H4 (cell line): ENCODE results near the gene LTB4R. TPM values are rescaled to one million over a fixed set of nuclear protein-coding genes. Genes with fewer than 3 reads are reported as not detected.

Experiments used
- DNase-seq: peaks from one replicate; pipeline ENCODE4 v3.0.0-alpha.2; 2015; ENCODE audit warnings: low spot score
- total RNA-seq: library from RNA; depleted of rRNA; stranded (reverse); fragments of >200 nt; shearing (Covaris generic); gene quantifications from 2 replicates; pipeline ENCODE4 v1.2.3, GENCODE V29; 2014; rRNA removed

The LTB4R gene, protein sequence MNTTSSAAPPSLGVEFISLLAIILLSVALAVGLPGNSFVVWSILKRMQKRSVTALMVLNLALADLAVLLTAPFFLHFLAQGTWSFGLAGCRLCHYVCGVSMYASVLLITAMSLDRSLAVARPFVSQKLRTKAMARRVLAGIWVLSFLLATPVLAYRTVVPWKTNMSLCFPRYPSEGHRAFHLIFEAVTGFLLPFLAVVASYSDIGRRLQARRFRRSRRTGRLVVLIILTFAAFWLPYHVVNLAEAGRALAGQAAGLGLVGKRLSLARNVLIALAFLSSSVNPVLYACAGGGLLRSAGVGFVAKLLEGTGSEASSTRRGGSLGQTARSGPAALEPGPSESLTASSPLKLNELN
- 0.39 and 0.41 TPM in 2 replicates for total RNA-seq

DNA sequence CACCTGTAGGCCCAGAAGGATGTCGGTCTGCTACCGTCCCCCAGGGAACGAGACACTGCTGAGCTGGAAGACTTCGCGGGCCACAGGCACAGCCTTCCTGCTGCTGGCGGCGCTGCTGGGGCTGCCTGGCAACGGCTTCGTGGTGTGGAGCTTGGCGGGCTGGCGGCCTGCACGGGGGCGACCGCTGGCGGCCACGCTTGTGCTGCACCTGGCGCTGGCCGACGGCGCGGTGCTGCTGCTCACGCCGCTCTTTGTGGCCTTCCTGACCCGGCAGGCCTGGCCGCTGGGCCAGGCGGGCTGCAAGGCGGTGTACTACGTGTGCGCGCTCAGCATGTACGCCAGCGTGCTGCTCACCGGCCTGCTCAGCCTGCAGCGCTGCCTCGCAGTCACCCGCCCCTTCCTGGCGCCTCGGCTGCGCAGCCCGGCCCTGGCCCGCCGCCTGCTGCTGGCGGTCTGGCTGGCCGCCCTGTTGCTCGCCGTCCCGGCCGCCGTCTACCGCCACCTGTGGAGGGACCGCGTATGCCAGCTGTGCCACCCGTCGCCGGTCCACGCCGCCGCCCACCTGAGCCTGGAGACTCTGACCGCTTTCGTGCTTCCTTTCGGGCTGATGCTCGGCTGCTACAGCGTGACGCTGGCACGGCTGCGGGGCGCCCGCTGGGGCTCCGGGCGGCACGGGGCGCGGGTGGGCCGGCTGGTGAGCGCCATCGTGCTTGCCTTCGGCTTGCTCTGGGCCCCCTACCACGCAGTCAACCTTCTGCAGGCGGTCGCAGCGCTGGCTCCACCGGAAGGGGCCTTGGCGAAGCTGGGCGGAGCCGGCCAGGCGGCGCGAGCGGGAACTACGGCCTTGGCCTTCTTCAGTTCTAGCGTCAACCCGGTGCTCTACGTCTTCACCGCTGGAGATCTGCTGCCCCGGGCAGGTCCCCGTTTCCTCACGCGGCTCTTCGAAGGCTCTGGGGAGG, at the start of gene LTB4R:
Gene LTB4R (plus strand): TSS at position 857 of the 959 bp plus-strand sequence. CDS start 4,150 bp downstream, outside the sequence.
- no peak for DNase-seq

DNA sequence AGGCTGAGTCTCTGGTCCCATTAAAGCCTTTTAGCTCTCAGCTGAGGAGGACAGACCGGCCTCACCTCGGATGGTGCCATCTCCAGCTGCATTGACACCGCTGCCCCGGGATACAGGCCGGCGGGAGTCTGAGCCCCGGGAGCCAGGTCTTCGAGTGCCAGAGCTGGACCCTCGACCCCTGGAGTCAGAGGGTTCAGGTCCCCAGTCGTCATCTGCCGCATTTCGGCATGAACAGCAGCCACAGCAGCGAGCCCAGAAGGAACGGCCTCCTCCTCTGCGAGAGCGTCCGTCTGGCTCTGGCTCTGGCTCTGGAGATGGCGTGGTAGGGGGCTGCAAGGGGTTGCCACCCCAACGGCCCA, 49.4 kb upstream of the LTB4R start:
- no peak for DNase-seq

DNA sequence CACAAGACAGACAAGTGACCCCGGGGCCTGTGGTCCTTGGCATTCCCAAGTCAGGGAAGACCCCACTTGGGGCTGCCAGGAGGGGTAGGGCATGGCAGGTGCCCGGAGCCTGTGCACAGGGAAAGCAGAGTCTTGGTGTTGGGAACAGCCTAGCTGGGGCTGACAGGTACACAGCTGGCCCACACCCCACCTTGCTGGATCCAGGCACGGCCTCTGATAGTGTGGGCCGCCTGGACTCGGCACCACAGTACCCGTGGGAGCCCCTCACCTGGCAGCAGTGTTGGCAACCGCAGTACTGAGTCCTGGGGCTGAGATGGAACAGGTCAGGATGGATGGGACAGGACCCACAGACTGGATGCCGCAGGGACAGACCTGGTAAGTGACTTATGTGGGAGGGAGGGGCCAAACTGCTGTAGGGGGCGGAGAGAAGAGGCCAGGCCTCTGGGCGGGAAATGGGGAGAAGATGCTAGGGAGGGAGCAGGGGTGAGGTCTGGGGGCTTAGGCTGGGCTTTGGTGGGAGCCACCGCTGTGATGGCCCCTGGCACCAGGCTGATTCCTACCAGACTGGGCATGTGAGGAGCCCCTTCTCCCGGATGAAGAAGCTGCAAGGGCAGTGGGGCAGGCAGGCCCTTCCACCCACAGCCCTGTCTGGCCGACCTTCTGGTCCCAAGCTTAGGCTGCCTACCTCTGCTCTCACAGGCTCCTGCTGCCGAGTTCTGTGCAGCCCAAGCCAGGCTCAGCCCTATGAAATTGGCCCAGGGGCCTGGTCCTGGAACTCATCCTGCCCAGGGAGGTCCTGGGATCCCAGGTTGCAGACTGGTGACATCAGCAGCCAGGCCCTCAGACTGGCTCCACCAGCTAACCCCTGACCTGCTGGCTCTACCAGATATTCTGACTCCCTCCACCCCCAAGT, 48.2 kb upstream of the LTB4R start, which contains the start of gene TGM1:
Gene TGM1 (minus strand): TSS at position 357 of the 913 bp plus-strand sequence. CDS start 825 bp downstream, outside the sequence.
- DNase-seq, result no peak

DNA sequence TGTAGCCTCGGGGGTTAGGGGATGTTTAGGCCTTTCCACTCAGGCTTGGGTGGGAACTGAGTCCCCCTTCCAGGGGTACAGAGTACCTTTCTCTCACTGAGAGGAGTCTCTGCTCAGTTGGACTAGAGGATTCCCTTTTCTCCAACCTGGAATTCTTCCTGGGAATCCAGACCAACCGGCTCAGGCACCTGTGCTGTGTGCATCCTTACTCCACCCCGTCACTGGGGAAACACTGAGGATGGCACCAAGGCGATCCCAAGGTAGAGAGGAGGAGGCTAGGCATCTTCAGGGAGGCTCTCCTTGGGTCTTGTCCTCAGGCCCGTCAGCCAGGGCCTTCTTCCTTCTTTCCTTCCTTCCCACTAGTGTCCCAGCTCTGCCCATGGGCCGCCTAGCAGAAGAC, 47.5 kb upstream of the LTB4R start:
- DNase-seq, result no peak

DNA sequence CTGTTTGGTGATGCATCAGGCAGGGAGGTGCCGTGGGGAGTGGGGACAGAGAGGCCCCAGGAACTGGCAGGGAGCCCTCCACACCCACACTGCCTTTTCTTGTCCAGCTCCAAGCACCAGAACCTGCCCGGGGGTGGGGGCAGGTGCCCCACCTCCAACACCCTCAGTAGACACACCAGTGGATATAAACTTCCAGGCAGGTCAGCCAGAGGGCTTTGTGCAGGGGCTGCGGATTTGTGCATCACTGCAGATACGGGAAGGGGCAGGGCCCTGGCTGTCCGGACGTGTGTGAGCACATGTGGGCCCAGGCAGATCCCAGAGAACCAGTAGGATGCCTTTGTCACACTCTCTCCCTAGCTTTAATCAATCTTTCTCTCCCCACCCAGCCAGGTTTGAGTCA, 47.0 kb upstream of the LTB4R start:
- DNase-seq, result no peak

DNA sequence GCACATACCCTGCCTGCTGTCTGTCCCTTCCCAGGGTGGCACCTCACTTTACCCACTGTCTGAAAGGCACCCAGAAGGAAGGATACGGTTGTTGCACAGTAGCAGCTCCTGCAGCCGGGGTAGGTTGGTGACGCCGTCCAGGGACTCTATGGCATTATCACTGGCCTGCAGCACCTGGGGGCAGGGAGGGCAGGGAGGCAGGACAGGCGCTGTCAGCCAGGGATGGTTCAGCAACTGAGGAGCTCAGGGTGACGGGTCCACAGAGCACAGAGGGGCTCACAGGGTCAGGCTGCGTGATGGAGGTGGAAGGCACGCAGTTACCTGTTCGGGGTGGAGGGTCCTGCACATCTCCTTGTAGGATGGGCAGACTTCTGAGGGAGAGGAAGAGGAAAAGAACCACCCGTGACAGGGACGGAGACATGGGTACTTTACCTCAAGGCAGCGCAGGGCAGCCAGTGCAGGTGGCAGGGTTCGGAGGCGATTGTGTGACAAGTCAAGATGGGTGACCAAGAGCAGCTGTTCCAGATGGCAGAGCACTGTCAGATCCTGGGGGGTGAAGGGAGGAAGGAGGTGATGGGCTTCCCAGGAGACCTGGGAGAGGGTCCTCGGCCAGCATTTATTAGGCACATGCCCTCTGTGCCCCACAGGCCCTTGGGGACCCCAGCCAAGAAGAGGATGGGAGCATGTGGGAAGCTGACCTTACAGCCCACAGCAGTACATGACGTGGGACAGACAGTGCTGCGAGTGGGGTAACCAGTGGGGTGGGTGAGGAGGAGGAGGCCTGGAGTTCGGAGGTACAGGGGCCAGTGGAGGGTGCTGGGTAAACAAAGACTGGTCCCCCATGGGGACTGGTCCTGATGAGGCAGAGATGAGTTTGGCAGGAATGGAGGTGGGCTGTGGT, 44.7 kb upstream of the LTB4R start:
- no peak for DNase-seq

DNA sequence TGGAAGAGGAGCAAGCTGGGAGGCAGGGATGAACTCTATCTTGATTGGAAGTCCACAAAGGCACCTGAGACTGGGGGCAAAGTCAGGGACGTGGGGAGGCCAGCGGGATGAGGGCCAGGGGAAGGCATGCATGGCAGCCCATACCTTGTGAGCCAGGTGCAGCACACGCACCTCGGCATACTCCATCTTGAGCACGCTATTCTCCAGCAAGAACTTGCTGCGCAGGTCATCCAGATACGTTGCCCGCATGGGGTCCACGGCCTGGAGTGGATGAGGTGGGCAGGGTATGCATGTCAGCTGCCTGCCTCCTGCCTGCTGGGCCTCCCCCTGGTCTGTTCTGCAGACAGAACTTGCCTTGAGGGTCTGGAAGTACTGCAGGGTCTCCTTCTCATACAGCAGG, 43.8 kb upstream of the LTB4R start:
- no peak for DNase-seq

DNA sequence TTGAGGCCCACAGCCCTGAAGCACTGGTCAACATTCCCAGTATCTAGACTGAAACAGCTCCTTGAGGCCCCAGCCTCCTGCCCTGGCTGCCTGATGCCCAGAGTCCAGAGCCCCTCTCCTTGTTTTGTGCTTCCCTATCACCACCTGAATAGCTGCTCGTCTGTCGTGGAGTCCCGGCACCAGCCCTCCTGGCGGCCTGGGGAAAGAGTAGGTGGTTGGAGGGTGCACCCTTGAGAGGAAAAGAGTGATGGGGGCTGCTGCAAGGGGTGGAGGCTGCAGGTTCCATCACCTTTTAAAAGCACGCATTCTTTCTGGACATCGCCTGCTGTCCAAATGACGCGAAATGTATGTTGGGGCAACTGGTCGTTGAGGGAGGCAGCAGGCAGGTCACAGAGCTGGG, 43.1 kb upstream of the LTB4R start:
- no peak for DNase-seq

DNA sequence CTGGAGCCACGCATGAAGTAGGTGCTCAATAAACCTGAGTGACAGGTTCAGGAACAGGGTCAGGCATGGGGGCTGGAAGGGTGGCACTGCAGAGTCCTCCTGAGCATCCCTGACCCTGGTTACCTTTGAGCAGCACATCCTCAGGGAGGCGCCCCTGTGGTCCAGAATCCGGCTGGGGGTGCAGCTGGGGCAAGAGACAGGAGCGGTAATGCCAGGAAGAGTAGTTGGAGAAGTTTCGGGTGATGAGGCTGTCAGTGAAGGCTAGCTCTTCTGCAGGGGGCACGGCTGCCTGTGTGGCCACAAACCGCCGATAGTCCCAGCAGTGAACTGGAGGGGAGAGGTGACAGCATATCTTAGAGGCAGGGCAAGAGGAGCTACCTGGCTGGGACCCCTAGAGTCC, 41.9 kb upstream of the LTB4R start:
- DNase-seq, result no peak

DNA sequence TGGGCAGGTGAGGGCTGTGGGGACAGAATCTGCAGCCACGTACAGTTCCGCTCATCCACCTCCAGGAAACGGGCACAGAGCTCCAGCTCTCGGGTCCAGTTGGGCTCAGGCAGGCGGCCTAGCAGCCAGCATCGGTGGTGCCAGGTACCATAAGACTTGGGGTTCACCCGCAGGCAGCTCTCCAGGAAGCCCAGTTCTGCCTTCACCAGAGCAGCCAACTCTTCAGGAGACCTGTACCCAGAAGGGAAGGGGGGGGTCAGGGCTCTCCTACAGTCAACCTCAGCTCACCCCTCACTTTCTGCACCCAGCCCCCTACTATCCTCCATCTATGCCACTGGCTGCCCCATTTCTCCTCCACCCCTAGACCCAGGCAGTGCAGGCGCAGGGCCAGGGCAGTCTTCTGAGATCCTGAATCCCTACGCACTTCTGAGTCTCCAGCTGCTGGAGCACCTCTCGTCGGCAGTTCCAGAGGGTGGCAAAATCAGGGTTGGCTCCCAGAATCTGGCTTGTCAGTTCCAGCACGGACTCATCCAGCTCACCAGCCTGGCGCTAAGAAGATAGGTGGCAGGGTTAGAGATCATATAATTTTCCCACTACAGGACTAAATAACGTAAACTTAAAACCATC, 41.3 kb upstream of the LTB4R start:
- no peak for DNase-seq

DNA sequence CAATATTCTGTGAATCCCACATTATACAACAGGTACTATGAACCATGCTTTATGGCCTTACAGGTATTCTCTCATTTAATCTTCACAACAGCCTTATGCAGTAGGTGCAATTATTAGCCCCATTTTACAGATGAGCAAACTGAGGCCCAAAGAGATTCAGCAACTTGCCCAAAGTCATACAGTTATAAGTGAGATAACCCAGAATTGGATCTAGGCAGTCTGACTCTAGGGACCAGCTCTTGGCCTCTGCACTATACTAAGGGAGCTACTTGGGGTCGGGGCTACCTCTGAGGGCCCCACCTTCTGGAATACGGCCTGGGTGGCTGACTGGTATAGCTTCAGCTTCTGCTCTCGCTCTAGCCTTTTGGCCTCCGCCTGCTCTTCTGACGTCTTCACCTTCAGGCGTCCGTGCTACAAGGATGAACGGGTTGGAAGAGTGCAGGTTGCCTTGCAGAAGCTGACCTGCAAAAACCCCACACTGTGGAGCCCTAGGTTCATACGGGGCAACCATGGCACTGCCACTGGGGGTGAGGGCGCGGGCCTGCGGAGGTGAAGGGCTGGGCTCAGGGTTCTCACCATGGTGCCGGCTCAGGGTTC, 40.7 kb upstream of the LTB4R start:
- DNase-seq, result no peak

DNA sequence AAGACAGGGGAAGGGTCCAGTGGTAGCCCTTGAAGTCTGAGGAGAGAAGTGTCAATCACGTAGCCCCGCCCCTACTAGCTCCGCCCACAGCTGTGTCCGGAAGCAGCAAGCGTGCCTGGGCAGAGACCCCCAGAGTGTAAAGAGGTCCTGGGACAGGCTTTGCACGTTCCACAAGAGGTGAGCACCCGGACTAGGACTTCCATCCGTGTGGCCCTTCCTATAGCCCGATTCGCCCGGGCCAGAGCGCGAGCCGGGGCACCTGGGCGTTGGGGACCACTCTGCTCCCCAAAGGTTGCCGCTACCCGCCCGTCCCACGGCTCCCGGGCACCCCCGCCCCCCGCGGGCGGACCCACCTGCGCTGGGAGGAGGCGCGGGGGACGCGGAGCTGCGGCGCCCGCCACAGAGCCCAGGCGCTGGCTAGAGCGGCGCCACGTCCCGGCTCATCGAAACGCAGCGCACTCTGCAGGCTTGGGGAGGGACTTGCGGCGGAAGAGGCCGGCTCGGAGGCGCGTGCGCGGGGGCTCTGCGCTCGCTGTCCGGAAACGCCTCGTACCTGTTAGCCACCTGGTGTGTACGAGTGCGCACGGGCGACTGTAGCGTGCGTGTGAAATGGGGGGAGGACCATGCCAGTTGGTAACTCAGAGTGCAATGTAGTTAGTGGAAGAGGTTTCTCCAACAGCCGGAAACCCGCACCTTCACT, 40.0 kb upstream of the LTB4R start, which contains the start of gene RABGGTA:
Gene RABGGTA (minus strand): TSS at position 464 of the 700 bp plus-strand sequence. CDS start 482 bp downstream, outside the sequence.
- DNase-seq, result peak; percentile 84

DNA sequence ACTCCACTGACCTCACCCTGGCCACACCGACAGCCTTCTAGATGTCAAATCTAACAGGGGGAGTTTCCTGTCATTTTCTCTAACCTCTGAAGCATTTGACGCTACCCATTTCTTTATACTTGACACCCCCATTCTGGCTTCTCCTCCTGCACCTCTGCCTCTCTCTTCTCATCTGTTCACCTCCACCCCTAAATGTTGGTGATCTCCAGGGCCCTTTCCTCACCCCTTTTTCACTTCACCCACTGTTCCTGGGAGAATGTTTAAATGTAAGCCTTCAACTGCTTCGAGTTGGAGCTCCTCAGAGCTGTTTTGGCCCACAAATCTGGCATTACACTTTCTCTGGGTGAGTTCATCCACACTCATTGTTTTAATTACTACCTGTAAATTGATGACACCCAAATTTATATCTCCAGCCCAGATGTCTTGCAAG, 39.5 kb upstream of the LTB4R start:
- no peak for DNase-seq

DNA sequence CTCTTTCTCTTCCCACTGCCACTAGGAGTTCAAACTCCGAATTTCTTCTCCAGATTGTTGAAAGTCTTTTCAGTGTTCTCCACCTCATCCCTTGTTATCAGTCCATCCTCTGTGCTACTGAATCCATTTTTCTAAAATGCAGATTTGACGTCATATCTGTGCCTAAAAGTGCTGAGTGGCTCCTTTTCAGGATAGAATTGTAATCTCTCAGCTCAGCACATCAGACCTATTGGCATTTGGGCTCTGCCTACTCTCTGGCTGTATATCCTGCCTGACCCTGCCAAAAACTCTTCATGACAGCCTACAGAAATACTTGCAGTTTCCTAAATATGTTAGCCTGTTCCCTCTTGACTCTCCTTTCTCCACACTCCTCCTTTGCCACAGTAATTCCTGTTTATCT, 38.8 kb upstream of the LTB4R start:
- no peak for DNase-seq

DNA sequence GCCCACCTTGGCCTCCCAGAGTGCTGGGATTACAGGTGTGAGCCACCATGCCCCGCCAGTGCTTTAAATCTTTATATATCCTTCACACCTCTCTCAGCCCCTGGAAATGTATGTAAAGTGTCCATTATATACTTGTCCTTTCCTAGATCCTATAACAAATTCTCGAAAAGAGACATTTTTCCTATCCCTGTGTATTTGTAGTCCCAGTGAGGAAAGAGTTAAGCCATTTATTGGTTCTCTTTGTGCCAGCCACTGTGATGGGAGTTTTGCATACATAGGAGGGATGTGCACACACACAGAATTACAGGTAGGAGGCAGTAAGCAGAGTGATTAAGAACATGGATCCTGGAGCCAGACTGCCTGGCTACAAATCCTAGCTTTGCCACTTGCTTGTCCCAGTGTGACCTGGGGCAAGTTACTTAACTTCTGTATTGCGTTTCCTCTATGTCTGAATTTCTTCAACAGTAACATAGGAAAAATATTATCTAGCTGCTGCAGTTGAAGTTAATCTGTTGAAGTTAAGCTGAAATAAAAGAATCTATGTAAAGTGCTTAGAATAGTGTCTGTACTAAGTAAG, 37.8 kb upstream of the LTB4R start:
- DNase-seq, result no peak

DNA sequence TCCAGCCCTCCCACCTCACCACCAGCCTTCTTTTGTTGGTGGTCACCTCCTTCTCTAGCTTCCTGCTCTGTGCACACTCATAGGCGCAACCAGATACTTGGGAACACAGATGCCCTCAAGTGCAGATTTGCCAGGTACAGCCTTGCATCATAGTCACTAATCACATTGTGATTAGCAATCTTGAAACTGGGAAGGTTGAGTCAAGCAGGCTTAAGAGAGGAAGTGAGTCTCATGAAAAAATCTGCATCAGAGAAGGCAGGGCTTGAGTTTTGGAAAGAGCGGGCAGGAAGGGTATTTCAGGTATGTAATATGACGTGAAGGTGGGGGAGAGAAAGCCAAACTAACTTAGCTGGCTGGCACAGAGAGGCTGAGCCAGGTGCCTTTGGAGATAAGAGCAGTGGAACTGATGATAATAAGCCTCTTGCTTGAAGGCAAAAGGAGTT, 37.2 kb upstream of the LTB4R start:
- no peak for DNase-seq

DNA sequence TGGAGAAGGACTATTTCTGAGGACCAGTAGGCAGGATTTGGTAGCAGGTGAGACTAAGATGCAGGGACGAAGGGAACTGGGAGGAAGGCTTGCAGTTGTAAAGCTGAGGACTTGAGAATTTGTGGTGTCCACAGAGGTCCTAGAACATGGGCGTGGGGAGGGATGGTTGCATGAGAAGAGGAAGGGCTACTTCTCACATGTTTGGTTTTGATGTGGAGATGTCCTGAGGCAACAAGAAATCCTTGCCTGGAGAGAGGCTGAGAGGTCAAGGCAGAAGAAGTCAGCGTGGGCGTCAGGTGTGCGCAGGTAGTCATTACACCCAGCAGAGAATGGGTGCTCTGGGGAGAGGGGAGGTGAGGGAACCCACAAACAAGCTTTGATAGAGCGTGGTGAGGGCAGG, 34.2 kb upstream of the LTB4R start:
- DNase-seq, result no peak

DNA sequence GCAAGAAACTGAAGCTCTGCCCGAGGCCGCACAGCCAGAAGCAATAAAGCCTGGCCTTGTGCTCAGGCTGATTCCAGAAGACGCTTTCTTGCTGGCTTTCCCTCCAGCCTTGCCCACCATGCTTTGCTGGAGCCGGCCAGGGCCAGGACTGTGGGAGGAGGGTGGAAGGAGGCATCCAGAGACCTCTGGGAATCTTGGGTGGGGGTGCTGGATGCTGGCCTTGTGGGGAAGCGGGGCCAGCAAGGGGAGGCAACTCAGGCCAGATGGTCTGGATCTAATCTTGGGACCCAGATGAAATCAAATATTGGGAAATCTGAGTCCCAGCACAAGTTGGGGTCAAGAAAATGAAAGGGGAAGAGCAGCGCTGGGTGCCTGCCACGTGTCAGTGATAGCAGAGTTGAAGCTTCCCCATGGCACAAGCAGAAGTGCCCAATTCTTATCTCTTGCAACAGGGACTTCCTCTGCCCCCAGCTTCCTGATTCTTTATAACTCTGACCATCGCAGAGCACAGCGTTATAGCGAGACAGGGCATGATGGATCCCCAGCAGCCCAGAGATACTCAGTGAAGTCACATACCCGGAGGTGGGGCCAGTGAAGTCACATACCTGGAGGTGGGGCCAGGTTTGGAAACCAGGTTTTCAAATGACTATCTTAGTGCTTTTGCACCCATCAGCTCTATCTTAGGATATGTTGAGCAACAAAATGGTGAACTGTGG, 33.5 kb upstream of the LTB4R start:
- DNase-seq, result no peak
